Activated naive CD4-positive, alpha-beta T cell (primary cell): ENCODE data around the gene CFP.
"Not testable (repeated sequence)": the region's sequence is repeated elsewhere in the genome, so short reads cannot be mapped to it uniquely, and the experiment has no call there.

ENCODE experiments used
- DNase-seq, 4 experiments: peaks; one replicate each; lab custom pipeline; 2025; lab: John Stamatoyannopoulos, UW

CFP gene

GRCh38 chrX:47629419-47630200 lies at the start of gene CFP:
Gene CFP, minus strand, starts transcription at chrX:47629930. Its CDS starts 86 bp downstream, at chrX:47629844.
- peak in 1 of 4 experiments; percentile 21 for DNase-seq

GRCh38 chrX:47675959-47676859 lies 46.5 kb upstream of the CFP start:
- not testable (repeated sequence) for DNase-seq

- no peak for DNase-seq
These were observed 45.0 kb upstream of the CFP start for GRCh38 chrX:47674776-47675175.

GRCh38 chrX:47665797-47666196 lies 36.1 kb upstream of the CFP start:
- not testable (repeated sequence) for DNase-seq

- DNase-seq: no peak
These were observed 35.0 kb upstream of the CFP start for GRCh38 chrX:47664737-47665136.

- DNase-seq: no peak
These were observed 32.5 kb upstream of the CFP start for GRCh38 chrX:47662144-47662657.

GRCh38 chrX:47661539-47661938 lies 31.8 kb upstream of the CFP start:
- DNase-seq: no peak

GRCh38 chrX:47659421-47659726 lies 29.6 kb upstream of the CFP start:
- DNase-seq: no peak

- peak; percentile 67 to 82 (median 78) for DNase-seq
These were observed 29.1 kb upstream of the CFP start, which contains the start of gene UXT for GRCh38 chrX:47658684-47659420. Gene UXT, minus strand, starts transcription at chrX:47659180. Its CDS starts 253 bp downstream, at chrX:47658927.

- no peak for DNase-seq
These were observed 28.6 kb upstream of the CFP start for GRCh38 chrX:47658301-47658683.

- DNase-seq: no peak
These were observed 21.5 kb upstream of the CFP start for GRCh38 chrX:47651043-47651905.

GRCh38 chrX:47650164-47651042 lies 20.7 kb upstream of the CFP start, which contains the start of gene ELK1:
Gene ELK1, minus strand, starts transcription at chrX:47650563. Its CDS starts 9,122 bp downstream, at chrX:47641441.
- DNase-seq: peak; percentile 49 to 89 (median 68)

GRCh38 chrX:47649781-47650163 lies 20.0 kb upstream of the CFP start:
- no peak for DNase-seq

GRCh38 chrX:47649271-47649670 lies 19.5 kb upstream of the CFP start:
- no peak for DNase-seq

GRCh38 chrX:47648376-47648775 lies 18.6 kb upstream of the CFP start:
- no peak for DNase-seq

- DNase-seq: no peak
These were observed 16.9 kb upstream of the CFP start for GRCh38 chrX:47646636-47647035.

- no peak for DNase-seq
These were observed 15.8 kb upstream of the CFP start for GRCh38 chrX:47645530-47645929.

- no peak for DNase-seq
These were observed 14.9 kb upstream of the CFP start for GRCh38 chrX:47644557-47645091.

- no peak for DNase-seq
These were observed 14.2 kb upstream of the CFP start for GRCh38 chrX:47643926-47644325.

GRCh38 chrX:47638816-47639215 lies 9.1 kb upstream of the CFP start:
- DNase-seq: no peak
